ENCODE data around the gene BEX5.
"Not testable (repeated sequence)": the region's sequence is repeated elsewhere in the genome, so short reads cannot be mapped to it uniquely, and the experiment has no call there.

DNA sequence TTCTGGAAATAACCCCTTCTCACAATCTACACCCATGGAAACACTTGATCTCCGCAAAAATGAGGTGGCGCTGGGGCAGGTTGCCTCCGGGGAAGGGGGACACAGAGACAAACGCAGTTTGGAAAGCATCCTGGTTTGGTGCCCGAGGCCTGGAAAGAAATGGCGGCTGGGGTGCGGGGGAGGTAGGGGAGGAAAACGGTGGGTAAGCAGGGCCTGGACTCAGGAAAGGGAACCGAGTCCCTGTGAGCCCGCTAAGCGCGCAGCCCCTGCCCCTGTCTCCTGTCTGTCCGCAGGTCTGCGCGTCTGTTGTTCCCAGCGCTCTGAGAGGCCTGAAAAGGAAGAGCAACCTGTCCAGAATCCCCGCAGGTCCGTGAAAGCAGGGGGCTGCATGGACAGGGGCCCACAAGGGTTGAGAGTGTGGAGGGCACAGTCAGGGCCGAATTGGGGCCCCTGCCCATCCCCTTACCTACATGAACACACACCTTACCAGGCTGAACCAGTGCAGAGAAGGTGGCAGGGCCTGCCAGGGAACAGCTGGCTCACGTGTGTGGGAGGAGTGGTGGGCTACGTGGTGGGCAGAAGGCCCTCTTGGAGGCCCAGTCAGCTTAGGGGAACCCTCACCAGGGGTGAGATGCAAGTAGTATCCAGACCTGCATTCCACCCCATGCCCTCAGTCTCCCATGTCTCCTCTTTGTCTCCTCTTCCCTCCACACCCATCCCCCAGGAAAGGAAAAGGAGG is 29.5 kb downstream of the BEX5 start:
- TF ChIP-seq, protein P1, sequence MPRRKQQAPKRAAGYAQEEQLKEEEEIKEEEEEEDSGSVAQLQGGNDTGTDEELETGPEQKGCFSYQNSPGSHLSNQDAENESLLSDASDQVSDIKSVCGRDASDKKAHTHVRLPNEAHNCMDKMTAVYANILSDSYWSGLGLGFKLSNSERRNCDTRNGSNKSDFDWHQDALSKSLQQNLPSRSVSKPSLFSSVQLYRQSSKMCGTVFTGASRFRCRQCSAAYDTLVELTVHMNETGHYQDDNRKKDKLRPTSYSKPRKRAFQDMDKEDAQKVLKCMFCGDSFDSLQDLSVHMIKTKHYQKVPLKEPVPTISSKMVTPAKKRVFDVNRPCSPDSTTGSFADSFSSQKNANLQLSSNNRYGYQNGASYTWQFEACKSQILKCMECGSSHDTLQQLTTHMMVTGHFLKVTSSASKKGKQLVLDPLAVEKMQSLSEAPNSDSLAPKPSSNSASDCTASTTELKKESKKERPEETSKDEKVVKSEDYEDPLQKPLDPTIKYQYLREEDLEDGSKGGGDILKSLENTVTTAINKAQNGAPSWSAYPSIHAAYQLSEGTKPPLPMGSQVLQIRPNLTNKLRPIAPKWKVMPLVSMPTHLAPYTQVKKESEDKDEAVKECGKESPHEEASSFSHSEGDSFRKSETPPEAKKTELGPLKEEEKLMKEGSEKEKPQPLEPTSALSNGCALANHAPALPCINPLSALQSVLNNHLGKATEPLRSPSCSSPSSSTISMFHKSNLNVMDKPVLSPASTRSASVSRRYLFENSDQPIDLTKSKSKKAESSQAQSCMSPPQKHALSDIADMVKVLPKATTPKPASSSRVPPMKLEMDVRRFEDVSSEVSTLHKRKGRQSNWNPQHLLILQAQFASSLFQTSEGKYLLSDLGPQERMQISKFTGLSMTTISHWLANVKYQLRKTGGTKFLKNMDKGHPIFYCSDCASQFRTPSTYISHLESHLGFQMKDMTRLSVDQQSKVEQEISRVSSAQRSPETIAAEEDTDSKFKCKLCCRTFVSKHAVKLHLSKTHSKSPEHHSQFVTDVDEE (CRISPR knock-in tag; IDR thresholded peaks at IDR 0.05), result not testable (repeated sequence)
- not testable (repeated sequence) for TF ChIP-seq ZFP30 (CRISPR knock-in tag; IDR thresholded peaks at IDR 0.05); BACH2 (CRISPR knock-in tag; IDR thresholded peaks at IDR 0.05; ENCODE audit: borderline replicate concordance); ZFP3 (CRISPR knock-in tag; IDR thresholded peaks at IDR 0.05); OSR1 (CRISPR knock-in tag; IDR thresholded peaks at IDR 0.05)
